CD8-positive, alpha-beta memory T cell (primary cell): ENCODE results near the gene SESN2. TPM values are rescaled to one million over a fixed set of nuclear protein-coding genes. Genes with fewer than 3 reads are reported as not detected.

ENCODE experiments used
- CTCF ChIA-PET: fragments of 350-600 bp; sonication (Branson Sonifier 250); formaldehyde crosslinking; loops from one replicate; lab custom pipeline; 2021; ENCODE audit warnings: antibody characterized with exemption; lab: Charles Lee
- POLR2A ChIA-PET: fragments of 350-600 bp; sonication (Branson Sonifier 250); formaldehyde crosslinking; loops from one replicate; lab custom pipeline; 2021; ENCODE audit warnings: antibody characterized with exemption; lab: Charles Lee
- DNase-seq, 5 donors: peaks; one replicate each; pipeline versions ENCODE4 v3.0.0 to v3.0.0-alpha.2; 2020 to 2022; ENCODE audit warnings: mixed read lengths in 1 of 5
- H3K27ac ChIP-seq: one replicate; pipeline ENCODE4 v1.7.0; 2013; ENCODE audit warnings: low read depth, mild to moderate bottlenecking, low read length, moderate library complexity
- H3K27me3 ChIP-seq: 2 replicates; pipeline ENCODE4 v1.7.0; 2013; ENCODE audit warnings: low read length, mild to moderate bottlenecking; ENCODE audit not compliant: insufficient read depth, poor library complexity, severe bottlenecking
- H3K36me3 ChIP-seq: 2 replicates; pipeline ENCODE4 v1.7.0; 2013; ENCODE audit warnings: mild to moderate bottlenecking, low read length, moderate library complexity; ENCODE audit not compliant: insufficient read depth
- H3K4me1 ChIP-seq: 2 replicates; pipeline ENCODE4 v1.7.0; 2013; ENCODE audit warnings: mild to moderate bottlenecking, low read length, moderate library complexity; ENCODE audit not compliant: insufficient read depth
- H3K4me3 ChIP-seq: 2 replicates; pipeline ENCODE4 v1.7.0; 2013; ENCODE audit warnings: mild to moderate bottlenecking, low read length
- H3K9me3 ChIP-seq: 2 replicates; pipeline ENCODE4 v1.7.0; 2013; ENCODE audit warnings: mild to moderate bottlenecking, low read length
- H3K27ac Mint-ChIP-seq, 8 donors: one replicate each; pipeline ENCODE4 v1.8.0; 2020 to 2021; ENCODE audit warnings: mixed read lengths in 8 of 8, mild to moderate bottlenecking in 6 of 8, inconsistent platforms in 3 of 8, moderate library complexity in 3 of 8
- H3K27me3 Mint-ChIP-seq, 2 donors: one replicate each; pipeline ENCODE4 v1.8.0; 2020 to 2021; ENCODE audit warnings: mixed read lengths in 2 of 2, mild to moderate bottlenecking in 1 of 2, moderate library complexity in 1 of 2
- H3K36me3 Mint-ChIP-seq, 3 donors: one replicate each; pipeline ENCODE4 v1.8.0; 2020 to 2021; ENCODE audit warnings: mixed read lengths in 3 of 3, inconsistent platforms in 1 of 3, mild to moderate bottlenecking in 1 of 3
- H3K4me1 Mint-ChIP-seq, 3 donors: one replicate each; pipeline ENCODE4 v1.8.0; 2020 to 2021; ENCODE audit warnings: mixed read lengths in 3 of 3, inconsistent platforms in 1 of 3, mild to moderate bottlenecking in 1 of 3
- H3K4me3 Mint-ChIP-seq, 7 donors: one replicate each; pipeline ENCODE4 v1.8.0; 2020 to 2021; ENCODE audit warnings: mixed read lengths in 7 of 7, mild to moderate bottlenecking in 6 of 7, moderate library complexity in 4 of 7, inconsistent platforms in 2 of 7
- H3K9me3 Mint-ChIP-seq, 5 donors: one replicate each; pipeline ENCODE4 v1.8.0; 2020 to 2022; ENCODE audit warnings: mixed read lengths in 5 of 5, mild to moderate bottlenecking in 3 of 5, moderate library complexity in 2 of 5, inconsistent platforms in 1 of 5
- polyA plus RNA-seq: library from polyadenylated mRNA; unstranded; fragments of 300-500 nt; fragmentation: Illumina TruSeq; gene quantifications from one replicate; pipeline ENCODE4 v1.2.3, GENCODE V29; 2021
- total RNA-seq, 2 experiments: library from RNA; stranded (reverse); gene quantifications; one replicate each; pipeline ENCODE4 v1.2.3, GENCODE V29; 2021

SESN2 gene
- total and polyA plus RNA-seq, 3 experiments from 2014 or later = 13.1 to 19.8 (median 19.0) TPM

DNA sequence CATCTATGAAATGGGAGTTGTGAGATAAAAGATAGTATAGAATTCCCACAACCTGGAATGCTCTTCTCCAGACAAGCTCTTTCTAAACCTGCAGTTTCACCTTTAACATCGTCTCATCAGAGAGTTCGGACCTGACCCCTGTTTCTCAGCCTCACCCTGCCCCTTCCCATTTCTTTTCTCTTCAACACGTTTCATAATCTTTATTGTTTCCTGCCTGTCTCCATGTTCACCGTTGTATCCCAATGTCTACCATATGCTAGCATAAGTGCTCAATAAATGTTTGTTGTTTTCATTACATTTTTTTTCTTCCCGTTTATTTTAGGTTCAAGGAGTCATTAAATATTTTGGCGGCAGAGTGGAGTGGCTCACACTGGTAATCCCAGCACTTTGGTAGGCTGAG is 32.4 kb downstream of the SESN2 start:
- Mint-ChIP-seq H3K27me3 (peaks cover 2 to 5% of the 10 kb centered on the region in 2 donors), H3K36me3 (no peaks in the 10 kb centered on the region), H3K4me3 (no peak overlapping the region), H3K4me1 (peaks cover 0 to 1% (median 0%) of the 10 kb centered on the region in 3 donors), H3K9me3 (no peaks in the 10 kb centered on the region), H3K27ac (no peak overlapping the region)
- CTCF ChIA-PET = no interaction called here
- Histone ChIP-seq H3K9me3 (no peaks in the 10 kb centered on the region), H3K4me1 (no peaks in the 10 kb centered on the region), H3K4me3 (no peak overlapping the region), H3K36me3 (no peaks in the 10 kb centered on the region), H3K27ac (no peak overlapping the region), H3K27me3 (no peaks in the 10 kb centered on the region)
- POLR2A ChIA-PET = no interaction called here
- no peak for DNase-seq

GRCh38 chr1:28295936-28296335 is 36.6 kb downstream of the SESN2 start:
- H3K9me3 Mint-ChIP-seq = no peaks in the 10 kb centered on the region
- CTCF ChIA-PET = interaction anchor here (1.1 to 1.4 kb wide), 2 partner anchors 9 to 47 kb away, joined by 3 read pairs; no protein-coding TSS in a partner anchor
- Histone ChIP-seq H3K27ac (no peak overlapping the region), H3K4me1 (no peaks in the 10 kb centered on the region), H3K27me3 (no peaks in the 10 kb centered on the region), H3K4me3 (no peak overlapping the region), H3K9me3 (no peaks in the 10 kb centered on the region), H3K36me3 (no peaks in the 10 kb centered on the region)
- POLR2A ChIA-PET = no interaction called here
- H3K36me3 Mint-ChIP-seq = no peaks in the 10 kb centered on the region
- H3K4me3 Mint-ChIP-seq = no peak overlapping the region
- no peaks in the 10 kb centered on the region for H3K4me1 Mint-ChIP-seq
- no peak for DNase-seq
- peak overlapping the region in 1 of 8 donors; percentile 6 for H3K27ac Mint-ChIP-seq
- H3K27me3 Mint-ChIP-seq = peaks cover 2 to 5% of the 10 kb centered on the region in 2 donors

GRCh38 chr1:28296401-28297261 is 37.3 kb downstream of the SESN2 start:
- no peaks in the 10 kb centered on the region for H3K27me3 ChIP-seq
- no peak overlapping the region for H3K4me3 ChIP-seq
- no peak overlapping the region for H3K4me3 Mint-ChIP-seq
- no peaks in the 10 kb centered on the region for H3K4me1 Mint-ChIP-seq
- no peaks in the 10 kb centered on the region for H3K36me3 Mint-ChIP-seq
- H3K9me3 Mint-ChIP-seq = no peaks in the 10 kb centered on the region
- H3K27me3 Mint-ChIP-seq = peaks cover 2 to 5% of the 10 kb centered on the region in 2 donors
- H3K4me1 ChIP-seq = no peaks in the 10 kb centered on the region
- H3K9me3 ChIP-seq = no peaks in the 10 kb centered on the region
- DNase-seq = no peak
- H3K27ac ChIP-seq = no peak overlapping the region
- POLR2A ChIA-PET = no interaction called here
- H3K27ac Mint-ChIP-seq = no peak overlapping the region
- H3K36me3 ChIP-seq = no peaks in the 10 kb centered on the region
- CTCF ChIA-PET = interaction anchor here (1.1 to 2.0 kb wide), 3 partner anchors 9 to 48 kb away, joined by 3 to 5 read pairs (median 3); no protein-coding TSS in a partner anchor

DNA sequence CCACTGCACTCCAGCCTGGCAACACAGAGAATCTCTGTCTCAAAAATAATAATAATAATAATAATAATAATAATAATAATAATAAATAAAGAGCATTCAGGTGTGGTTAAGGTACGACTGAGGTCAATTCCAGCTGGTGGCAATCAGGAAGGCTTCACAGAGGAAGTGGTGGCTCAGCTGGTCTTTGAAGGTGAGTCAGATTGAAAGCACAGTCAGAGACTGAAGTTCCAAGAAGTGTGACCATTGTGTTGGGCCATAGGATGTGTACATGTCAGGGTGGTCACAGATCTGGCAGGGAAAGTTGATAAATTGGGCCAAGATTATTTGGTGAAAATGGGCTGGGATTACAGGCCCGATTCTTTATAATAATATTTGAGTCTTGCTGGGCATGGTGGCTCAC is 38.5 kb downstream of the SESN2 start:
- H3K27me3 ChIP-seq = no peaks in the 10 kb centered on the region
- Mint-ChIP-seq H3K4me3 (peak overlapping the region in 1 of 7 donors; percentile 32), H3K4me1 (no peaks in the 10 kb centered on the region), H3K9me3 (no peaks in the 10 kb centered on the region), H3K27ac (no peak overlapping the region), H3K27me3 (peaks cover 2 to 5% of the 10 kb centered on the region in 2 donors), H3K36me3 (no peaks in the 10 kb centered on the region)
- no peak overlapping the region for H3K4me3 ChIP-seq
- ChIA-PET CTCF (interaction anchor here (1.3 to 2.0 kb wide), 2 partner anchors 16 to 49 kb away, joined by 3 to 5 read pairs; no protein-coding TSS in a partner anchor), POLR2A (no interaction called here)
- no peak overlapping the region for H3K27ac ChIP-seq
- no peaks in the 10 kb centered on the region for H3K36me3 ChIP-seq
- DNase-seq = no peak
- no peaks in the 10 kb centered on the region for H3K4me1 ChIP-seq
- H3K9me3 ChIP-seq = no peaks in the 10 kb centered on the region

GRCh38 chr1:28298438-28298837 is 39.1 kb downstream of the SESN2 start:
- Histone ChIP-seq H3K4me1 (no peaks in the 10 kb centered on the region), H3K27me3 (no peaks in the 10 kb centered on the region), H3K36me3 (no peaks in the 10 kb centered on the region), H3K4me3 (no peak overlapping the region), H3K27ac (no peak overlapping the region), H3K9me3 (no peaks in the 10 kb centered on the region)
- CTCF ChIA-PET = interaction anchor here (0.6 to 2.0 kb wide), 3 partner anchors 16 to 281 kb away, joined by 3 to 5 read pairs (median 3); no protein-coding TSS in a partner anchor
- DNase-seq = no peak
- Mint-ChIP-seq H3K36me3 (no peaks in the 10 kb centered on the region), H3K9me3 (no peaks in the 10 kb centered on the region), H3K27me3 (peaks cover 2 to 5% of the 10 kb centered on the region in 2 donors), H3K27ac (no peak overlapping the region), H3K4me3 (no peak overlapping the region), H3K4me1 (no peaks in the 10 kb centered on the region)
- POLR2A ChIA-PET = no interaction called here

DNA sequence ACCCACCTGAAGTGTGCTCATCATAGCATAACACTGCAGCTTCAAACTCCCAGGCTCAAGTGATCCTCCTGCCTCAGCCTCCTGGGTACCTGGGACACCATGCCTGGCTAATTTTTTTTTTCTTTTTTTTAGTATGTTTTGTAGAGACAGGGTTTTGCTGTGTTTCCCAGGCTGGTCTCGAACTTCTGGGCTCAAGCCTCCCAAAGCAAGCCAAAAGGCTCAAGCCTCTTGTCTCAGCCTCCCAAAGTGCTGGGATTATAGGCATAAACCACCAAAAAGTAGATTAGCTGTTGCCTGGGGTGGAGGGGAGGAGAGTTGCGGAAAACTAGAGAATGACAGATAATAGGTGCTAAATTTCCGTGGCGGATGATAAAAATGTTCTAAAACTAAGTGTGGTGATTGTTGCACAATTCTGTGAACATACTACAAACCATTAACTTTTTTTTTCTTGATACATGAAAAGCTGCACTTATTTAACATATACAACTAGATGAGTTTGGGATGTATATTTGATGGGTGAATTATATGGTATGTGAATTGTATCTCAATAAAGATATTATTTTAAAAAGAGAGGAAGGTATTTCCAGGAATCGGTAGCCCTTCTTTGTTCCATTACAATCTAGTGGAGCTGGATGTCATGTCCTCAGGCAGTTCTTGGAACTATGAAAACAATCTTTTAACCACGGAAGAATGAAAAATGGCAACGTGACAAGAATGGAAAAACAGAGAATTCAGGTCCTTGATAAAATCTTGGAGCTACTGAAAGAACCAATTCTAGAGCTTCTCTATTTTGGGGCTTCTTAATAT is 42.3 kb downstream of the SESN2 start:
- H3K36me3 Mint-ChIP-seq = no peaks in the 10 kb centered on the region
- Histone ChIP-seq H3K27me3 (no peaks in the 10 kb centered on the region), H3K9me3 (no peaks in the 10 kb centered on the region), H3K4me3 (no peak overlapping the region), H3K4me1 (no peaks in the 10 kb centered on the region), H3K27ac (peak overlapping the region; percentile 38), H3K36me3 (no peaks in the 10 kb centered on the region)
- no peak overlapping the region for H3K4me3 Mint-ChIP-seq
- ChIA-PET CTCF (interaction anchor here (1.1 kb wide), 1 partner anchor 58 kb away, joined by 4 read pairs; no protein-coding TSS in a partner anchor), POLR2A (no interaction called here)
- H3K9me3 Mint-ChIP-seq = no peaks in the 10 kb centered on the region
- DNase-seq = no peak
- H3K27me3 Mint-ChIP-seq = no peaks in the 10 kb centered on the region
- no peaks in the 10 kb centered on the region for H3K4me1 Mint-ChIP-seq
- H3K27ac Mint-ChIP-seq = peak overlapping the region in 1 of 8 donors; percentile 32

DNA sequence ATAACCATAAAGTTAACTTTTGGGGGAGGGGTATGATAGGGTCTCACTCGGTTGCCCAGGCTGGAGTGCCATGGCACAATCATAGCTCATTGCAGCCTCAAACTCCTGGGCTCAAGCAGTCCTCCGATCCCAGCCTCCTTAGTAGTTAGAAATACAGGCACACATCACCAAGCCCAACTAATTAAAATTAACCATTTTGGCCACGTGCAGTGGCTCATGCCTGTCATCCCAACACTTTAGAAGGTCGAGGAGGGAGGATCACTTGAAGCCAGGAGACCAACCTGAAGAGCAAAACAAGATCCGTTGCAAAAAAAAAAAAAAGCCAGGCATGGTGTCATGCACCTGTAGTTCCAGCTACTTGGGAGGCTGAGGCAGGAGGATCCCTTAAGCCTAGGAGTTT is 42.9 kb downstream of the SESN2 start:
- H3K27me3 Mint-ChIP-seq = peaks cover 0 to 2% of the 10 kb centered on the region in 2 donors
- H3K27ac Mint-ChIP-seq = no peak overlapping the region
- CTCF ChIA-PET = interaction anchor here (0.6 to 1.1 kb wide), 2 partner anchors 57 to 435 kb away, joined by 4 read pairs; no protein-coding TSS in a partner anchor
- H3K9me3 ChIP-seq = no peaks in the 10 kb centered on the region
- H3K36me3 ChIP-seq = no peaks in the 10 kb centered on the region
- no peak overlapping the region for H3K27ac ChIP-seq
- H3K4me1 ChIP-seq = no peaks in the 10 kb centered on the region
- H3K4me1 Mint-ChIP-seq = no peaks in the 10 kb centered on the region
- H3K4me3 ChIP-seq = no peak overlapping the region
- no peak for DNase-seq
- H3K4me3 Mint-ChIP-seq = no peak overlapping the region
- POLR2A ChIA-PET = no interaction called here
- H3K9me3 Mint-ChIP-seq = no peaks in the 10 kb centered on the region
- no peaks in the 10 kb centered on the region for H3K36me3 Mint-ChIP-seq
- H3K27me3 ChIP-seq = no peaks in the 10 kb centered on the region
